ENCODE results near the gene CHAT. TPM values are rescaled to one million over a fixed set of nuclear protein-coding genes. Genes with fewer than 3 reads are reported as not detected.

CHAT gene
- total RNA-seq = under 1 TPM in 1 of 2 donors, not detected in 1; 0.40 TPM

DNA sequence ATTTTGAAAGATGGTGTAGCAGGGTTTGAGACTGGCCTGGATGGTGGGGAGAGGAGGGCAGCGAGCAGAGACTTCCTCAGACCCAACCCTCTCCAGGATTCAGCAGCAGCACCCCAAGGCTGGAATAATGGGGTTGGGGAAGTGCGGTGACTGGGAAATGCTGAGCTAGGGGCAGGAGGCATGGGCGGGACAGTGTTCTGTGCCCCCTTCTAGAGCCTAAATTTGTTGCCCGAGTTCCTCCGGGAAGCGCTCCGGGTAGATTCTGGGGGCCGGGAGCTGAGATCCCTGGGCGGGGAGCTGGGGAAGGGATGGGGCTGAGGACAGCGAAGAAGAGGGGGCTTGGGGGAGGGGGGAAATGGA is at the start of gene CHAT:
CHAT (plus strand) TSS at position 156 of the 360 bp plus-strand sequence; CDS start at position 309, 153 bp downstream.
- DNase-seq (ENCODE audit: low spot score) = no peak
- Histone ChIP-seq H3K4me3 (no peak within 1 kb of the TSS), H3K9me3 (no peaks in the 10 kb centered on the region), H3K27me3 (replicated peaks; ENCODE audit: insufficient read depth) (peaks cover 65% of the 10 kb centered on the region), H3K4me1 (replicated peaks) (no peaks in the 10 kb centered on the region), H3K36me3 (no peaks in the 10 kb centered on the region), H3K27ac (no peak within 1 kb of the TSS)
- WGBS = 3% methylated on average over 10 of the region's 10 CpGs
- intact Hi-C loops (cut with DNase I) = no loop called here
- no peak for TF ChIP-seq POLR2A (IDR thresholded peaks at IDR 0.05)
- TF ChIP-seq, protein P1, sequence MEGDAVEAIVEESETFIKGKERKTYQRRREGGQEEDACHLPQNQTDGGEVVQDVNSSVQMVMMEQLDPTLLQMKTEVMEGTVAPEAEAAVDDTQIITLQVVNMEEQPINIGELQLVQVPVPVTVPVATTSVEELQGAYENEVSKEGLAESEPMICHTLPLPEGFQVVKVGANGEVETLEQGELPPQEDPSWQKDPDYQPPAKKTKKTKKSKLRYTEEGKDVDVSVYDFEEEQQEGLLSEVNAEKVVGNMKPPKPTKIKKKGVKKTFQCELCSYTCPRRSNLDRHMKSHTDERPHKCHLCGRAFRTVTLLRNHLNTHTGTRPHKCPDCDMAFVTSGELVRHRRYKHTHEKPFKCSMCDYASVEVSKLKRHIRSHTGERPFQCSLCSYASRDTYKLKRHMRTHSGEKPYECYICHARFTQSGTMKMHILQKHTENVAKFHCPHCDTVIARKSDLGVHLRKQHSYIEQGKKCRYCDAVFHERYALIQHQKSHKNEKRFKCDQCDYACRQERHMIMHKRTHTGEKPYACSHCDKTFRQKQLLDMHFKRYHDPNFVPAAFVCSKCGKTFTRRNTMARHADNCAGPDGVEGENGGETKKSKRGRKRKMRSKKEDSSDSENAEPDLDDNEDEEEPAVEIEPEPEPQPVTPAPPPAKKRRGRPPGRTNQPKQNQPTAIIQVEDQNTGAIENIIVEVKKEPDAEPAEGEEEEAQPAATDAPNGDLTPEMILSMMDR (IDR thresholded peaks at IDR 0.05) = no peak
- TF ChIP-seq POLR2AphosphoS5 (IDR thresholded peaks at IDR 0.05) = no peak

DNA sequence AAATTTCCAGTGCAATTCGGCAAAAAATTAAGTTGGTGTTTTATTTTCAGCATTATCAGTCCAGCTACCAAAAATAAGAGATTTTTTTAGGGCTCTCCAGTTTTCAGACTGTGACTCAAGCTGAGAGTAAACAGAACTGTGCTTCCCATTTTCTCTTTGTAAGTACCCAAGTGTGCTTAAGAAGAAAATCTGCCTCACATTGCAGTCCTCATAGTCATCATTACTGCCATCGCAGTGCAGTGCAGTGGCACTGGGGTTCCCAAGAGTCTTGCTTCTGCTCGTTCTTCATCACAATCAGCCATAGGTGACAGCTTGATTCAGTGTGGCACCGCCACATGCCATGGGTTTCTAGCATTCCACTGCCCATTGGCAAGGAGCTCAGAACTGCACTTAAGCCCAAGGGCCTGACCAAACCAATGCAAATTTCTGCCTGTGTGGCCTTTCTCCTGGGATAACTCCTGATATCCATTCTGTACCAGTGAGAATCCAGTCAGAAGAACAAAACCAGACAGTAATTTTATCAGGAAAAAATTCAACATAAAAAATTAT is 49.3 kb upstream of the CHAT start:
- TF ChIP-seq POLR2AphosphoS5 (IDR thresholded peaks at IDR 0.05) = no peak
- no peak for TF ChIP-seq POLR2A (IDR thresholded peaks at IDR 0.05)
- TF ChIP-seq, protein P1 (IDR thresholded peaks at IDR 0.05) = no peak
- no peak for DNase-seq (ENCODE audit: low spot score)
- H3K36me3 ChIP-seq = no peaks in the 10 kb centered on the region
- H3K4me3 ChIP-seq = no peak overlapping the region
- H3K4me1 ChIP-seq (replicated peaks) = no peaks in the 10 kb centered on the region
- H3K9me3 ChIP-seq = no peaks in the 10 kb centered on the region
- intact Hi-C loops (cut with DNase I) = no loop called here
- peaks cover 1% of the 10 kb centered on the region for H3K27me3 ChIP-seq (replicated peaks; ENCODE audit: insufficient read depth)
- H3K27ac ChIP-seq = no peak overlapping the region
- 86% methylated on average over 4 of the region's 4 CpGs for WGBS

DNA sequence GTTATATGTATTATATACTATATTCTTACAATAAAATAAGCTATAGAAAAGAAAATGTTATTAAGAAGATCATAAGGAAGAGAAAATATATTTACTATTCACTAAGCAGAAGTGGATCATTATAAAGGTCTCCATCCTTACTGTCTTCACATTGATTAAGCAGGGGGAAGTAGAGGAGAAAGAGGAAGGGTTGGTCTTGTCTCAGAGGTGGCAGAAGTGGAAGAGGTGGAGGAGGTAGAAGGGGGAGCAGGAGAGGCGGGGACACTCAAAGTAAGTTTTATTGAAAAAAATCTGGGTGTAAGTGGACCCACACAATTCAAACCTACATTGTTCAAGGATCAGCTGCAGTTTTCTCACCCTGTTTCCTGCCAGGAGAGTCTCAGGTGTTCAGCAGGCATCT is 46.0 kb upstream of the CHAT start:
- WGBS = 71% methylated on average over 1 of the region's 1 CpG
- Histone ChIP-seq H3K4me3 (no peak overlapping the region), H3K27me3 (replicated peaks; ENCODE audit: insufficient read depth) (no peaks in the 10 kb centered on the region), H3K4me1 (replicated peaks) (no peaks in the 10 kb centered on the region), H3K9me3 (no peaks in the 10 kb centered on the region), H3K36me3 (no peaks in the 10 kb centered on the region), H3K27ac (no peak overlapping the region)
- DNase-seq (ENCODE audit: low spot score) = no peak
- intact Hi-C loops (cut with DNase I) = no loop called here
- TF ChIP-seq POLR2A (IDR thresholded peaks at IDR 0.05) (no peak), POLR2AphosphoS5 (IDR thresholded peaks at IDR 0.05) (no peak)
- TF ChIP-seq, protein P1 (IDR thresholded peaks at IDR 0.05) = no peak

DNA sequence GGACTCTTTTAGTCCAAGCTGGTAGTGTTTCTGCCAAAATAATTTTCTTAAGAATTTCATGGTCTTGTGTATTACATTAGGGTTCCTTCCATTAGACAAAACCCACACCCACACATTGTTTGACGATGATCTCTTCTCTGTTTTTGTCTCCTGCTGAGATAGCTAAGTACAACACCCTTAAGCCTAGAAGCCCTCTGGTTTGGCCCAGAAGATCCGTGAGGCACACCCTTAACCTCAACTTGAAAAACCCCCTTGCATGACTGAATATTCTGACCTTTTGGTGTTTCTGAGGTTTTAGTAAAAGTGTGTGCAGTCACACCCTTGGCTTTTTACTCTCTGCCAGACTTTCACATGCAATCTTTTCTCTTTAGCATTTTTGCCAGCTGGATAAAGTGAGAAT is 45.6 kb upstream of the CHAT start:
- intact Hi-C loops (cut with DNase I) = no loop called here
- DNase-seq (ENCODE audit: low spot score) = no peak

DNA sequence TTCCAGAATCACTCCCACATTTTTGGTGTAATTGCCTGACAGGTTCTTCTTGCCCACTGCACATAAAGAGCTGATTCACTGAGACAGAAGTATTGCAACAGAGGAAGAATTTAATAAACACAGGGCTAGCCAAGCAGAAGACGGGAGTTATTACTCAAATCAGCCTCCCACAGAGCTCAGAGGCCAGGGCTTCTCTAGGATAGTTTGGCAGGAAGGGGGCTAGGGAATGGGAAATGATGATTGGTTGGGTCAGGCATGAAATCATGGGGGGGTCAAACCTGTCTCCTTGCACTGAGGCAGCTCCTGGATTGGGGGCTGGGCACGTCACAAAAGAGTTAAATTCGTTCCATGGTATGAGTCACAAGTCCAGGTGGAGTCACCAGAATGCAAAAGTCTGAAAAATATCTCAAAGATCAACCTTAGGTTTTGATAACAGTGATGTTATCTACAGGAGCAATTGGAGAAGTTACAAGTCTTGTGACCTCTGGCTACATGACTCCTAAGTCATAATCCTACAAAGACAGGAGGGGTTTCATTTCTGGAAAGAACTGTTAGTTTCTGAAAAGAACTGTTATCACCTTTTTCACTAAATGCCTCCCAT is 44.7 kb upstream of the CHAT start:
- intact Hi-C loops (cut with DNase I) = no loop called here
- H3K27ac ChIP-seq = no peak overlapping the region
- H3K9me3 ChIP-seq = no peaks in the 10 kb centered on the region
- no peak overlapping the region for H3K4me3 ChIP-seq
- TF ChIP-seq POLR2A (IDR thresholded peaks at IDR 0.05) (no peak), POLR2AphosphoS5 (IDR thresholded peaks at IDR 0.05) (no peak)
- TF ChIP-seq, protein P1 (IDR thresholded peaks at IDR 0.05) = no peak
- H3K36me3 ChIP-seq = no peaks in the 10 kb centered on the region
- DNase-seq (ENCODE audit: low spot score) = no peak
- 78% methylated on average over 3 of the region's 3 CpGs for WGBS
- H3K4me1 ChIP-seq (replicated peaks) = no peaks in the 10 kb centered on the region
- H3K27me3 ChIP-seq (replicated peaks; ENCODE audit: insufficient read depth) = no peaks in the 10 kb centered on the region

More for the DNA sequence above, 45.6 kb upstream of the CHAT start:
- Histone ChIP-seq H3K27ac (no peak overlapping the region), H3K9me3 (no peaks in the 10 kb centered on the region), H3K4me3 (no peak overlapping the region), H3K36me3 (no peaks in the 10 kb centered on the region), H3K27me3 (replicated peaks; ENCODE audit: insufficient read depth) (no peaks in the 10 kb centered on the region), H3K4me1 (replicated peaks) (no peaks in the 10 kb centered on the region)
- 76% methylated on average over 2 of the region's 2 CpGs for WGBS
- TF ChIP-seq POLR2A (IDR thresholded peaks at IDR 0.05) = no peak
